Right atrium auricular region (tissue), 2 donors: ENCODE results near the gene EPB41L5. TPM values are rescaled to one million over a fixed set of nuclear protein-coding genes. Genes with fewer than 3 reads are reported as not detected.

Experiments used
- DNase-seq: peaks from one replicate; pipeline ENCODE4 v3.0.0-alpha.2; 2019; ENCODE audit warnings: low spot score
- H3K27ac ChIP-seq, 2 donors: fragments of 200-600 bp; sonication (generic); 1 replicate in 1 of 2; 2 replicates in 1 of 2; pipeline ENCODE4 v1.5.1; 2016 to 2019
- H3K27me3 ChIP-seq, 2 donors: fragments of 200-600 bp; sonication (generic); one replicate each; pipeline versions ENCODE4 v1.5.1 to v1.6.0; 2017 to 2019
- H3K36me3 ChIP-seq: fragments of 200-600 bp; sonication (generic); one replicate; pipeline ENCODE4 v1.5.1; 2016
- H3K4me1 ChIP-seq, 2 donors: fragments of 200-600 bp; sonication (generic); one replicate each; pipeline versions ENCODE4 v1.5.1 to v1.6.0; 2017 to 2019
- H3K4me3 ChIP-seq, 2 donors: fragments of 200-600 bp; sonication (generic); 1 replicate in 1 of 2; 2 replicates in 1 of 2; pipeline ENCODE4 v1.5.1; 2017 to 2019; ENCODE audit warnings: mild to moderate bottlenecking in 1 of 2, moderate library complexity in 1 of 2
- H3K9me3 ChIP-seq, 2 donors: fragments of 200-600 bp; sonication (generic); one replicate each; pipeline ENCODE4 v1.5.1; 2019
- total RNA-seq, 2 donors: library from RNA; depleted of rRNA; stranded (reverse); fragments of >200 nt; gene quantifications; one replicate each; pipeline ENCODE4 v1.1.0, GENCODE V29; 2016
- TF ChIP-seq, protein P1 (sequence below), 2 donors: fragments of 200-600 bp; sonication (generic); IDR thresholded peaks; one replicate each; pipeline ENCODE4 v1.5.1; 2019; ENCODE audit warnings: antibody characterized with exemption in 2 of 2

Gene EPB41L5
- total RNA-seq, 2 donors from 2014 or later, result 7.9 to 15.4 TPM

DNA sequence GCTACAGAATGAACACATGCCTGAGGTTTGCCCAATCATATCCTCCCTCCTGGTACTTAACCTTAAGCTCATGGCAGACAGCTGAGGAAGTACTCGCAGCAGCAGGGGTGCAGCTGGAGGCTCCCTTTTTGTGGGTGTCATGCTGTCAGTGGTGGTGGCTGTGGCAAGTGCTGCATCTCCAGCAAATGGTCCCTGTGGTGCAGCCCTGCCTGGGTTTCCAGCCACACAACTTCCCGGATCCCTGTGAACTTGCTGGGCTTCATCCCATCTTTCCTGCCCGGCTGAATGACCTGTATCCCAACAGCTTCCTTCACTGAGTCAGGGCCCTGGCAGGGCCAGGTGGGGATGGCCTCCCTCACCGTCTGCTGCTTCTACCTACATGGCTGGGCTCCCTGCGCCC is 205.3 kb downstream of the EPB41L5 start:
- TF ChIP-seq, protein P1, sequence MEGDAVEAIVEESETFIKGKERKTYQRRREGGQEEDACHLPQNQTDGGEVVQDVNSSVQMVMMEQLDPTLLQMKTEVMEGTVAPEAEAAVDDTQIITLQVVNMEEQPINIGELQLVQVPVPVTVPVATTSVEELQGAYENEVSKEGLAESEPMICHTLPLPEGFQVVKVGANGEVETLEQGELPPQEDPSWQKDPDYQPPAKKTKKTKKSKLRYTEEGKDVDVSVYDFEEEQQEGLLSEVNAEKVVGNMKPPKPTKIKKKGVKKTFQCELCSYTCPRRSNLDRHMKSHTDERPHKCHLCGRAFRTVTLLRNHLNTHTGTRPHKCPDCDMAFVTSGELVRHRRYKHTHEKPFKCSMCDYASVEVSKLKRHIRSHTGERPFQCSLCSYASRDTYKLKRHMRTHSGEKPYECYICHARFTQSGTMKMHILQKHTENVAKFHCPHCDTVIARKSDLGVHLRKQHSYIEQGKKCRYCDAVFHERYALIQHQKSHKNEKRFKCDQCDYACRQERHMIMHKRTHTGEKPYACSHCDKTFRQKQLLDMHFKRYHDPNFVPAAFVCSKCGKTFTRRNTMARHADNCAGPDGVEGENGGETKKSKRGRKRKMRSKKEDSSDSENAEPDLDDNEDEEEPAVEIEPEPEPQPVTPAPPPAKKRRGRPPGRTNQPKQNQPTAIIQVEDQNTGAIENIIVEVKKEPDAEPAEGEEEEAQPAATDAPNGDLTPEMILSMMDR (IDR thresholded peaks at IDR 0.05), result no peak
- no peaks in the 10 kb centered on the region for H3K27me3 ChIP-seq
- H3K4me1 ChIP-seq, result peaks cover 0 to 24% of the 10 kb centered on the region in 2 donors
- H3K27ac ChIP-seq, result no peak overlapping the region
- DNase-seq, result no peak
- no peak overlapping the region for H3K4me3 ChIP-seq
- H3K9me3 ChIP-seq, result peaks cover 0 to 5% of the 10 kb centered on the region in 2 donors
- no peaks in the 10 kb centered on the region for H3K36me3 ChIP-seq

DNA sequence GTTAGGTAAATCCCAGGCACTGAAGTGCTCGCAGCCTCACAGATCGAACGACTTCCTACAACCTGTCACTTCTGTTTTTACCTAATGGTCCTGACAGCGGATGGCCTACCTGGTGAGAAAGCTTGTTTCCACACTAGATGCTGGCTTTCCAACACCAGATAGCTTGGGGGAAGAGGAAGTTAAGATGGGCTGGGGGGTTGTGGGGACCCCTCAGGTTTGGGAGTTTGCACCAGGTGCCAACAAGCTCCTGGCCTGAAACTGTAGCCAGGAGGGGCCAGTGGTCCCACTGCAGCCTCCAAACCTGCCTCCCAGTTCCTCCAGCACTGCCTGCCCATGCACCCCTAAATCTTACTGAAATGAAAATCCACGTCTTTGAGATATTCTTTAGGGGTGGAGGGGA is 206.4 kb downstream of the EPB41L5 start:
- H3K4me1 ChIP-seq, result peaks cover 0 to 31% of the 10 kb centered on the region in 2 donors

DNA sequence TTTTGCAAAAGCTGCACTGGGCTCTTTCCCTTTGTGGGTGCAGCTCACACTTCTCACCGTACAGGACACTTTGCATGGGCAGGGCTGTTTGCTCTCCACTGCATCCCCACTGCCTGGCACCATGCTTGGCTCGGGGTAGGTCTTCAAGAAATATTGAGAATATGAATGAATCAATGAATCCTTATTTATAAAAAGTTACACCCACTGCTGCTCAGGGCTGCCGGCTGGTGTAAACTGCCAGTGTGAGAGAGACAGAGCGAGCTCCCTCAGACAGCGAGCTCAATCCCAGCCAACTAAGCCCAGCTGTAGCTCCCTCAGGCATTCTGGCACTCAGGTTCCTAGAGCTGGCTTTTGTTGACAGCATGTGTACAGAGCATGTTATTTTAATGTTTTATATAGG is 206.9 kb downstream of the EPB41L5 start:
- H3K4me1 ChIP-seq, result peaks cover 0 to 32% of the 10 kb centered on the region in 2 donors
- H3K27ac ChIP-seq, result no peak overlapping the region
- peak; percentile 38 for DNase-seq
- no peak overlapping the region for H3K4me3 ChIP-seq
- H3K27me3 ChIP-seq, result no peaks in the 10 kb centered on the region
- peaks cover 0 to 5% of the 10 kb centered on the region in 2 donors for H3K9me3 ChIP-seq
- no peaks in the 10 kb centered on the region for H3K36me3 ChIP-seq
- TF ChIP-seq, protein P1 (IDR thresholded peaks at IDR 0.05), result no peak

More for the DNA sequence above, 206.4 kb downstream of the EPB41L5 start:
- TF ChIP-seq, protein P1 (IDR thresholded peaks at IDR 0.05), result no peak
- Histone ChIP-seq H3K27me3 (no peaks in the 10 kb centered on the region), H3K27ac (no peak overlapping the region), H3K36me3 (no peaks in the 10 kb centered on the region), H3K9me3 (peaks cover 0 to 5% of the 10 kb centered on the region in 2 donors), H3K4me3 (no peak overlapping the region)
- peak; percentile 47 for DNase-seq

DNA sequence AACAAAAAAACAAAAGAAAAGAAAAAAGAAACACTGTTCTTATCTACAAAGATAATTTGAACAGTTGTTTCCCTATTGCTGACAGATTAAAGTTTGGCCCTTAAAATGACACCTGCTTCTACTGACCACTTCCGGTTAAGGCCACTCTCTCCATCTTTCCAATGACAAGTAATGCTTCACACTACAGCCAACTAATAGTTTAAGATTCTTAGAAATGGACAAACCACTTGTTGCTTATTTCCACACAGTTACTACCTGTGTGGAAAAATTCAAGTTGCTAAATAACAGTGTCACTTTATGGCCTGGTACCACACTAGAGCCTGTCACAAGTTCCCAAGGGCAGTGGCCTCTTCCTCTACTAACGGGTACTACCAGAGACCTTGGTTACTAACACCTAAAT is 207.9 kb downstream of the EPB41L5 start:
- Histone ChIP-seq H3K27ac (no peak overlapping the region), H3K36me3 (no peaks in the 10 kb centered on the region), H3K27me3 (no peaks in the 10 kb centered on the region), H3K4me3 (no peak overlapping the region), H3K4me1 (peaks cover 0 to 32% of the 10 kb centered on the region in 2 donors), H3K9me3 (peaks cover 0 to 5% of the 10 kb centered on the region in 2 donors)
- DNase-seq, result peak; percentile 47
- TF ChIP-seq, protein P1 (IDR thresholded peaks at IDR 0.05), result no peak

DNA sequence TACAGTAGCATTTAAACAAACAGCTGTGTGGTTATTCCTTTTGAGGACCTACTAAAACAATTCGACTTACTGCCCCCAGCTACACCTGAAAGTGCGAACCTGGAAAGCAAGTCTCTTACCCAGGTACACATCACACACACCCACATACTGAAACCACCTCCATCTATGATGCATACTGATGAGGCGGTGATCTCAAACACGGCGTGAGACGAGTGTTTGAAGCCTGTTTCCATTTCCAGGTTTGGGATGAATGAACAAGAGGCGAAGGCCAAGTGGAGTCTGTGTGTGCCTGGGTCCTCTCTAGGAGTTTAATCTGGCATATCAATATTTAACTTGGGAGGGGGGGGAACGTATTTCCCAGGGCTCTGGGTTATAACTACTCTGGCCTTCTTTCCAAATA is 208.7 kb downstream of the EPB41L5 start:
- H3K4me3 ChIP-seq, result no peak overlapping the region
- peak; percentile 42 for DNase-seq
- peaks cover 0 to 5% of the 10 kb centered on the region in 2 donors for H3K9me3 ChIP-seq
- peaks cover 0 to 32% of the 10 kb centered on the region in 2 donors for H3K4me1 ChIP-seq
- H3K27ac ChIP-seq, result no peak overlapping the region
- no peaks in the 10 kb centered on the region for H3K36me3 ChIP-seq
- TF ChIP-seq, protein P1 (IDR thresholded peaks at IDR 0.05), result no peak
- H3K27me3 ChIP-seq, result no peaks in the 10 kb centered on the region
